ENCODE results near the gene PDE7B.

PDE7B gene

GRCh38 chr6:136153707-136154375 is 302.3 kb downstream of the PDE7B start:
- no peak for DNase-seq (ENCODE audit: low read depth)

- no peak for DNase-seq (ENCODE audit: low read depth)
These were observed 303.7 kb downstream of the PDE7B start for GRCh38 chr6:136155191-136155590.

- DNase-seq (ENCODE audit: low read depth), result no peak
These were observed 306.2 kb downstream of the PDE7B start for GRCh38 chr6:136157743-136158142.

- DNase-seq (ENCODE audit: low read depth), result no peak
These were observed 306.9 kb downstream of the PDE7B start for GRCh38 chr6:136158387-136158821.

- DNase-seq (ENCODE audit: low read depth), result no peak
These were observed 307.5 kb downstream of the PDE7B start for GRCh38 chr6:136158971-136159370.

GRCh38 chr6:136160250-136160649 is 308.7 kb downstream of the PDE7B start:
- no peak for DNase-seq (ENCODE audit: low read depth)

- DNase-seq (ENCODE audit: low read depth), result no peak
These were observed 310.4 kb downstream of the PDE7B start for GRCh38 chr6:136161950-136162349.

GRCh38 chr6:136163260-136163659 is 311.8 kb downstream of the PDE7B start:
- DNase-seq (ENCODE audit: low read depth), result no peak

- DNase-seq (ENCODE audit: low read depth), result no peak
These were observed 315.3 kb downstream of the PDE7B start for GRCh38 chr6:136166815-136167214.

GRCh38 chr6:136169394-136170148 is 318.1 kb downstream of the PDE7B start:
- no peak for DNase-seq (ENCODE audit: low read depth)

GRCh38 chr6:136171231-136171630 is 319.7 kb downstream of the PDE7B start:
- no peak for DNase-seq (ENCODE audit: low read depth)

GRCh38 chr6:136173519-136174507 is 322.3 kb downstream of the PDE7B start:
- no peak for DNase-seq (ENCODE audit: low read depth)

- DNase-seq (ENCODE audit: low read depth), result no peak
These were observed 323.0 kb downstream of the PDE7B start for GRCh38 chr6:136174510-136174909.

GRCh38 chr6:136175873-136176272 is 324.4 kb downstream of the PDE7B start:
- DNase-seq (ENCODE audit: low read depth), result no peak

- no peak for DNase-seq (ENCODE audit: low read depth)
These were observed 327.2 kb downstream of the PDE7B start for GRCh38 chr6:136178749-136179148.

- no peak for DNase-seq (ENCODE audit: low read depth)
These were observed 329.4 kb downstream of the PDE7B start for GRCh38 chr6:136180704-136181511.

GRCh38 chr6:136181512-136181833 is 330.0 kb downstream of the PDE7B start:
- DNase-seq (ENCODE audit: low read depth), result no peak

GRCh38 chr6:136181861-136182260 is 330.4 kb downstream of the PDE7B start:
- no peak for DNase-seq (ENCODE audit: low read depth)

GRCh38 chr6:136184738-136185137 is 333.2 kb downstream of the PDE7B start:
- DNase-seq (ENCODE audit: low read depth), result no peak

- no peak for DNase-seq (ENCODE audit: low read depth)
These were observed 334.9 kb downstream of the PDE7B start for GRCh38 chr6:136186363-136186762.

- no peak for DNase-seq (ENCODE audit: low read depth)
These were observed 337.0 kb downstream of the PDE7B start for GRCh38 chr6:136188486-136188885.

- no peak for DNase-seq (ENCODE audit: low read depth)
These were observed 337.6 kb downstream of the PDE7B start for GRCh38 chr6:136189104-136189503.
